ENCODE data around the gene POMGNT2. TPM values are rescaled to one million over a fixed set of nuclear protein-coding genes. Genes with fewer than 3 reads are reported as not detected.

POMGNT2 gene
- total RNA-seq (2014; rRNA removed), result 45.7 and 51.5 TPM in 2 replicates
- percentile 72 among the genes with signal in this experiment for Bru-seq, nascent RNA
- BruChase-seq, experiment 1, labeled RNA remaining after a 6-hour chase, result percentile 69 among the genes with signal in this experiment
- percentile 62 among the genes with signal in this experiment for BruChase-seq, experiment 2, labeled RNA remaining after a 2-hour chase
- long read RNA-seq, transcript POMGNT2-201 (2 exons, 2,544 nt), result major isoform, 22 of 72 reads
- long read RNA-seq, partial matches to known transcripts, result 50 of 72 reads
- long read RNA-seq, other reads (novel, unspliced or antisense), result 0 of 72 reads

GRCh38 chr3:43105596-43106292 lies at the start of gene POMGNT2:
Gene POMGNT2, minus strand, starts transcription at chr3:43106079. Its CDS starts 24,648 bp downstream, at chr3:43081431.
- ChIA-PET CTCF (no interaction called here), POLR2A (ENCODE audit: unreplicated experiment) (no interaction called here)
- peak; percentile 97 for ATAC-seq

GRCh38 chr3:43154980-43155379 lies 49.1 kb upstream of the POMGNT2 start:
- ATAC-seq (no peak), DNase-seq (no peak)
- Histone ChIP-seq H3K9me2 (replicated peaks; ENCODE audit: low read length) (no peaks in the 10 kb centered on the region), H3K79me2 (ENCODE audit: low read length) (no peaks in the 10 kb centered on the region), H3K4me3 (ENCODE audit: low read length) (no peak overlapping the region), H3K4me2 (ENCODE audit: low read length) (no peak overlapping the region), H3F3A (ENCODE audit: low read length, unreplicated experiment) (no peaks in the 10 kb centered on the region), H3K9me3 (ENCODE audit: low read length) (no peaks in the 10 kb centered on the region), H3K27ac (ENCODE audit: low read length) (no peak overlapping the region), H3K27me3 (ENCODE audit: low read length) (no peaks in the 10 kb centered on the region), H3K36me3 (ENCODE audit: low read depth, low read length) (no peaks in the 10 kb centered on the region), H2AFZ (ENCODE audit: low read length) (no peak overlapping the region), H3K9ac (ENCODE audit: low read length) (no peak overlapping the region), H4K20me1 (ENCODE audit: low read length) (no peaks in the 10 kb centered on the region), H3K4me1 (ENCODE audit: insufficient read depth, low read length) (no peaks in the 10 kb centered on the region)
- CTCF ChIA-PET, result no interaction called here
- TF ChIP-seq CTCF (conservative IDR thresholded peaks at IDR 0.05; ENCODE audit: low read depth, low read length), result no peak
- no peak for TF ChIP-seq EZH2phosphoT487 (IDR thresholded peaks at IDR 0.05; ENCODE audit: borderline replicate concordance, low read length)
- TF ChIP-seq EZH2 (IDR thresholded peaks at IDR 0.05; ENCODE audit: low read length, unreplicated experiment), result no peak
- POLR2A ChIA-PET (ENCODE audit: unreplicated experiment), result no interaction called here
- intact Hi-C loops (cut with micrococcal nuclease), result loop anchor here (1.0 kb wide), 1 partner anchor 194 kb away; no protein-coding TSS in a partner anchor
- no TSS peak for BruUV-seq (replicated peaks)

More at GRCh38 chr3:43105596-43106292, at the start of gene POMGNT2:
- peak within 1 kb of the TSS; percentile 99 for H2AFZ ChIP-seq (ENCODE audit: low read length)
- peak within 1 kb of the TSS; percentile 91 for H3K4me3 ChIP-seq (ENCODE audit: low read length)
- H3K9me3 ChIP-seq (ENCODE audit: low read length), result no peaks in the 10 kb centered on the region
- intact Hi-C loops (cut with micrococcal nuclease), result loop anchor here (1.0 kb wide), 1 partner anchor 360 kb away; no protein-coding TSS in a partner anchor
- H4K20me1 ChIP-seq (ENCODE audit: low read length), result no peaks in the 10 kb centered on the region
- no peak within 1 kb of the TSS for H3K27ac ChIP-seq (ENCODE audit: low read length)
- H3K4me1 ChIP-seq (ENCODE audit: insufficient read depth, low read length), result peaks cover 14% of the 10 kb centered on the region
- no peaks in the 10 kb centered on the region for H3F3A ChIP-seq (ENCODE audit: low read length, unreplicated experiment)
- TF ChIP-seq EZH2phosphoT487 (IDR thresholded peaks at IDR 0.05; ENCODE audit: borderline replicate concordance, low read length) (no peak), EZH2 (IDR thresholded peaks at IDR 0.05; ENCODE audit: low read length, unreplicated experiment) (no peak)
- peak within 1 kb of the TSS; percentile 86 for H3K9ac ChIP-seq (ENCODE audit: low read length)
- H3K9me2 ChIP-seq (replicated peaks; ENCODE audit: low read length), result no peaks in the 10 kb centered on the region
- no peaks in the 10 kb centered on the region for H3K36me3 ChIP-seq (ENCODE audit: low read depth, low read length)
- no peaks in the 10 kb centered on the region for H3K27me3 ChIP-seq (ENCODE audit: low read length)
- BruUV-seq (replicated peaks), result no TSS peak
- peaks cover 48% of the 10 kb centered on the region for H3K79me2 ChIP-seq (ENCODE audit: low read length)
- peak; percentile 96 for DNase-seq
- H3K4me2 ChIP-seq (ENCODE audit: low read length), result peak within 1 kb of the TSS; percentile 96

GRCh38 chr3:43153216-43154083 lies 47.6 kb upstream of the POMGNT2 start:
- Histone ChIP-seq H3K4me1 (ENCODE audit: insufficient read depth, low read length) (no peaks in the 10 kb centered on the region), H3K36me3 (ENCODE audit: low read depth, low read length) (no peaks in the 10 kb centered on the region), H3K79me2 (ENCODE audit: low read length) (no peaks in the 10 kb centered on the region), H3K9me2 (replicated peaks; ENCODE audit: low read length) (no peaks in the 10 kb centered on the region), H3K27me3 (ENCODE audit: low read length) (no peaks in the 10 kb centered on the region), H4K20me1 (ENCODE audit: low read length) (no peaks in the 10 kb centered on the region), H3K4me2 (ENCODE audit: low read length) (no peak overlapping the region), H3F3A (ENCODE audit: low read length, unreplicated experiment) (no peaks in the 10 kb centered on the region), H3K9ac (ENCODE audit: low read length) (no peak overlapping the region), H2AFZ (ENCODE audit: low read length) (no peak overlapping the region), H3K4me3 (ENCODE audit: low read length) (no peak overlapping the region), H3K27ac (ENCODE audit: low read length) (no peak overlapping the region), H3K9me3 (ENCODE audit: low read length) (no peaks in the 10 kb centered on the region)
- intact Hi-C loops (cut with micrococcal nuclease), result no loop called here
- TF ChIP-seq EZH2 (IDR thresholded peaks at IDR 0.05; ENCODE audit: low read length, unreplicated experiment) (no peak), EZH2phosphoT487 (IDR thresholded peaks at IDR 0.05; ENCODE audit: borderline replicate concordance, low read length) (no peak), CTCF (conservative IDR thresholded peaks at IDR 0.05; ENCODE audit: low read depth, low read length) (no peak)
- ChIA-PET POLR2A (ENCODE audit: unreplicated experiment) (no interaction called here), CTCF (interaction anchor here (1.1 kb wide), 1 partner anchor 192 kb away, joined by 4 read pairs; no protein-coding TSS in a partner anchor)
- BruUV-seq (replicated peaks), result no TSS peak
- DNase-seq, result no peak
- no peak for ATAC-seq

Measured in PC-3 (cell line).